Osteoblast (primary cell): Measurements from ENCODE around the gene TP73. TPM values are rescaled to one million over a fixed set of nuclear protein-coding genes. Genes with fewer than 3 reads are reported as not detected.
A peak's percentile ranks its signal among the peaks of the same experiment; 100 is the strongest.
"Not testable (repeated sequence)": the region's sequence is repeated elsewhere in the genome, so short reads cannot be mapped to it uniquely, and the experiment has no call there.

Source experiments
- DNase-seq: peaks from one replicate; pipeline ENCODE4 v3.0.0; 2011; ENCODE audit warnings: low spot score, mixed read lengths; ENCODE audit not compliant: insufficient read length; ENCODE audit errors: missing footprints
- H2AFZ ChIP-seq: 2 replicates; pipeline ENCODE4 v1.6.0; 2011; ENCODE audit warnings: mild to moderate bottlenecking, low read length
- H3K27ac ChIP-seq: 2 replicates; pipeline ENCODE4 v1.5.1; 2011; ENCODE audit warnings: mild to moderate bottlenecking, low read depth, low read length, moderate library complexity
- H3K27me3 ChIP-seq: 2 replicates; pipeline ENCODE4 v1.6.0; 2012; ENCODE audit warnings: mild to moderate bottlenecking, control low read depth, inconsistent platforms, low read length, moderate library complexity; ENCODE audit not compliant: insufficient read depth
- H3K36me3 ChIP-seq: 2 replicates; pipeline ENCODE4 v1.5.1; 2011; ENCODE audit warnings: mild to moderate bottlenecking, low read length, control low read depth, moderate library complexity; ENCODE audit not compliant: insufficient read depth
- H3K4me1 ChIP-seq: 2 replicates; pipeline ENCODE4 v1.5.1; 2011; ENCODE audit warnings: mild to moderate bottlenecking, low read length, control low read depth, moderate library complexity; ENCODE audit not compliant: insufficient read depth
- H3K4me2 ChIP-seq: 2 replicates; pipeline ENCODE4 v1.6.0; 2011; ENCODE audit warnings: mild to moderate bottlenecking, low read length; ENCODE audit not compliant: insufficient read depth
- H3K4me3 ChIP-seq: fragments of 200-600 bp; sonication (generic); 3 replicates; pipeline ENCODE4 v1.5.1; 2012; ENCODE audit warnings: mild to moderate bottlenecking, low read length, inconsistent platforms; ENCODE audit not compliant: insufficient read depth
- H3K79me2 ChIP-seq: 2 replicates; pipeline ENCODE4 v1.6.0; 2012; ENCODE audit warnings: mild to moderate bottlenecking, low read length, control low read depth, inconsistent platforms; ENCODE audit not compliant: insufficient read depth
- H3K9me3 ChIP-seq: 2 replicates; pipeline ENCODE4 v1.5.1; 2011; ENCODE audit warnings: low read depth, low read length, control low read depth
- H4K20me1 ChIP-seq: 2 replicates; pipeline ENCODE4 v1.6.0; 2012; ENCODE audit warnings: mild to moderate bottlenecking, low read length, control low read depth; ENCODE audit not compliant: insufficient read depth
- total RNA-seq: library from RNA; depleted of rRNA; stranded (reverse); fragments of >200 nt; gene quantifications from 2 replicates; pipeline ENCODE4 v1.2.3, GENCODE V29; 2012
- TF ChIP-seq, protein P1 (sequence below): IDR thresholded peaks from 2 replicates; pipeline ENCODE4 v1.5.1; 2011; ENCODE audit warnings: mild to moderate bottlenecking, low read depth, low read length, moderate library complexity; ENCODE audit errors: extremely low read depth

TP73 gene
- total RNA-seq, 1 donor = not detected

DNA sequence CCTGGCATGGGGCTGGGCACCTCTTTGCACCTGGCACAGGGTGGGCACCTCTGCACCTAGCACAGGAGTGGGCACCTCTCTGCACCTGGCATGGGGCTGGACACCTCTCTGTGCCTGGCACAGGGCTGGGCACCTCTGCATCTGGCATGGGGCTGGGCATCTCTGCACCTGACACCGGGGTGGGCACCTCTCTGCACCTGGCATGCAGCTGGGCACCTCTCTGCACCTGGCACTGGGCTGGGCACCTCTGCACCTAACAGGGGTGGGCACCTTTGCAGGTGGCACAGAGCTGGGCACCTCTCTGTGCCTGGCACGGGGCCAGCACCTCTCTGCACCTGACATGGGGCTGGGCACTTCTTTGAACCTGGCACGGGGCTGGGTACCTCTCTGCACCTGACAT lies 70.5 kb downstream of the TP73 start:
- H3K27ac ChIP-seq = no peak overlapping the region
- no peaks in the 10 kb centered on the region for H3K27me3 ChIP-seq
- no peak for DNase-seq
- TF ChIP-seq, protein P1, sequence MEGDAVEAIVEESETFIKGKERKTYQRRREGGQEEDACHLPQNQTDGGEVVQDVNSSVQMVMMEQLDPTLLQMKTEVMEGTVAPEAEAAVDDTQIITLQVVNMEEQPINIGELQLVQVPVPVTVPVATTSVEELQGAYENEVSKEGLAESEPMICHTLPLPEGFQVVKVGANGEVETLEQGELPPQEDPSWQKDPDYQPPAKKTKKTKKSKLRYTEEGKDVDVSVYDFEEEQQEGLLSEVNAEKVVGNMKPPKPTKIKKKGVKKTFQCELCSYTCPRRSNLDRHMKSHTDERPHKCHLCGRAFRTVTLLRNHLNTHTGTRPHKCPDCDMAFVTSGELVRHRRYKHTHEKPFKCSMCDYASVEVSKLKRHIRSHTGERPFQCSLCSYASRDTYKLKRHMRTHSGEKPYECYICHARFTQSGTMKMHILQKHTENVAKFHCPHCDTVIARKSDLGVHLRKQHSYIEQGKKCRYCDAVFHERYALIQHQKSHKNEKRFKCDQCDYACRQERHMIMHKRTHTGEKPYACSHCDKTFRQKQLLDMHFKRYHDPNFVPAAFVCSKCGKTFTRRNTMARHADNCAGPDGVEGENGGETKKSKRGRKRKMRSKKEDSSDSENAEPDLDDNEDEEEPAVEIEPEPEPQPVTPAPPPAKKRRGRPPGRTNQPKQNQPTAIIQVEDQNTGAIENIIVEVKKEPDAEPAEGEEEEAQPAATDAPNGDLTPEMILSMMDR = no peak
- H4K20me1 ChIP-seq = no peaks in the 10 kb centered on the region
- H3K9me3 ChIP-seq = no peaks in the 10 kb centered on the region
- H3K79me2 ChIP-seq = no peaks in the 10 kb centered on the region
- H2AFZ ChIP-seq = no peak overlapping the region
- H3K4me3 ChIP-seq = no peak overlapping the region
- H3K4me2 ChIP-seq = no peak overlapping the region
- no peaks in the 10 kb centered on the region for H3K36me3 ChIP-seq
- no peaks in the 10 kb centered on the region for H3K4me1 ChIP-seq

- H3K4me2 ChIP-seq, H3K9me3 ChIP-seq, H3K27ac ChIP-seq, H3K4me3 ChIP-seq, H3K36me3 ChIP-seq, H3K4me1 ChIP-seq, H3K79me2 ChIP-seq, H4K20me1 ChIP-seq, H3K27me3 ChIP-seq, H2AFZ ChIP-seq: not testable (repeated sequence)
- TF ChIP-seq, protein P1 = peak; percentile 92
- DNase-seq = peak; percentile 97
Measured at GRCh38 chr1:3724416-3725030, 72.2 kb downstream of the TP73 start.

DNA sequence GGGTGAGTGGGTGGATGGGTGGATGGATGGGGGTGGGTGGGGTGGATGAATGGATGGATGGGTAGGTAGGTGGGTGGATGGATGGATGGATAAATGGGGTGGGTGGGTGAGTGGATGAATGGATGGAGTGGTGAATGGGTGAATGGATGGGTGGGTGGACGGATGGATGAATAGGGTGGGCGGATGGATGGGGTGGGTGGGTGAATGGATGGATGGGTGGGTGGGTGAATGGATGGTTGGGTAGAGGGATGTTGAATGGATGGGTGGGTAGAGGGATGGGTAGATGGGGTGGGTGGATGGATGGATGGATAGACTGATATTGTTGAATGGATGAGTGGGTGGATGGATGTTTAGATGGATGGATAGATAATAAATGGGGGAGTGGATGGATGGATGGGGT lies 73.0 kb downstream of the TP73 start:
- Histone ChIP-seq H3K36me3 (no peaks in the 10 kb centered on the region), H3K9me3 (no peaks in the 10 kb centered on the region), H3K4me1 (no peaks in the 10 kb centered on the region), H3K27me3 (no peaks in the 10 kb centered on the region), H4K20me1 (no peaks in the 10 kb centered on the region), H3K27ac (no peak overlapping the region), H3K4me3 (no peak overlapping the region), H2AFZ (no peak overlapping the region), H3K79me2 (no peaks in the 10 kb centered on the region), H3K4me2 (no peak overlapping the region)
- DNase-seq = peak; percentile 32
- TF ChIP-seq, protein P1 = no peak

DNA sequence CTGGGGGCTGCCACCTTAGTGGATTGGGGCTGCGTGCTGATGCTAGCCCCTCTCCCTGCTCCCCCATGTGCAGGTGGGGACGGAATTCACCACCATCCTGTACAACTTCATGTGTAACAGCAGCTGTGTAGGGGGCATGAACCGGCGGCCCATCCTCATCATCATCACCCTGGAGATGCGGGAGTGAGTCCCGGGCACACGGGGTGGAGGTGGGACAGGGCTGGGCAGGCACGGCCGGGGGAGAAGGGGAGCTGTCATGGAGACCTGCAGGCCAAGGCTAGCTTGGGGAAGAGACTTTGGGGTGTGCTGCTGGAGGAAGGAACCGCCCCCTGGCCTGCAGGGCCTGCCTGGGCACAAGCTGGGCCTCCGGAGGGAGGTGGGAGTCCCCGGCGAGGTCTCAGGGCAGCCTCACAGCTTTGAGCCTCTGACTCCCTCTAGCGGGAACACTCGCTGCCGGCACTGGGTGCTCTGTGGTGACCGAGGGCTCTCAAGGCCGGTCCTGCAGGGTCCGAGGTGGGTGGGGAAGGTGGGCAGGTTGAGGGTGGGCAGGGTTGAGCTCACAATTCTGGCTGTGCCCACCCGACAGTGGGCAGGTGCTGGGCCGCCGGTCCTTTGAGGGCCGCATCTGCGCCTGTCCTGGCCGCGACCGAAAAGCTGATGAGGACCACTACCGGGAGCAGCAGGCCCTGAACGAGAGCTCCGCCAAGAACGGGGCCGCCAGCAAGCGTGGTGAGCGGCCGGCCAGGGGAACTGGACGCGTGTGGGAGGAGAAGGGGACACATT lies 74.9 kb downstream of the TP73 start:
- no peaks in the 10 kb centered on the region for H3K79me2 ChIP-seq
- TF ChIP-seq, protein P1 = peak; percentile 46
- H3K36me3 ChIP-seq = no peaks in the 10 kb centered on the region
- no peaks in the 10 kb centered on the region for H3K9me3 ChIP-seq
- no peak overlapping the region for H3K27ac ChIP-seq
- no peak overlapping the region for H3K4me2 ChIP-seq
- no peaks in the 10 kb centered on the region for H3K4me1 ChIP-seq
- H4K20me1 ChIP-seq = no peaks in the 10 kb centered on the region
- no peak overlapping the region for H2AFZ ChIP-seq
- no peak overlapping the region for H3K4me3 ChIP-seq
- peak; percentile 98 for DNase-seq
- H3K27me3 ChIP-seq = peaks cover 11% of the 10 kb centered on the region
